IMR-90 (cell line): ENCODE results near the gene DHCR7. TPM values are rescaled to one million over a fixed set of nuclear protein-coding genes. Genes with fewer than 3 reads are reported as not detected.

ENCODE experiments used
- ATAC-seq: fragments of 200-7000 bp; cut with Tn5 transposase; 2 replicates; pipeline ENCODE4 v1.9.1; 2020; ENCODE audit warnings: low read depth, mild to moderate bottlenecking, moderate library complexity
- BruUV-seq: library from RNA; stranded (reverse); fragments of 400-500 nt; replicated peaks from 2 replicates; lab custom pipeline; 2021; lab: Mats Ljungman, UMichigan
- CTCF ChIA-PET: fragments of 300-600 bp; formaldehyde crosslinking; extraction: SDS; loops from one replicate; lab custom pipeline; 2021; ENCODE audit warnings: antibody characterized with exemption; lab: Yijun Ruan, JAX
- POLR2A ChIA-PET: fragments of 300-600 bp; sonication (Branson Sonifier 250); formaldehyde crosslinking; loops from one replicate; lab custom pipeline; 2022; ENCODE audit warnings: antibody characterized with exemption; ENCODE audit not compliant: unreplicated experiment; lab: Charles Lee
- DNase-seq: peaks from one replicate; pipeline ENCODE4 v3.0.0; 2013
- H2AFZ ChIP-seq: replicated peaks from 2 replicates; pipeline ENCODE3; 2013; ENCODE audit warnings: low read length, mild to moderate bottlenecking; ENCODE audit not compliant: poor library complexity
- H2AK5ac ChIP-seq: 2 replicates; pipeline ENCODE4 v1.6.1; 2013; ENCODE audit warnings: low read depth, low read length, inconsistent platforms
- H2AK9ac ChIP-seq: replicated peaks from 2 replicates; pipeline ENCODE3; 2013; ENCODE audit warnings: mild to moderate bottlenecking, low read depth, low read length, moderate library complexity; ENCODE audit not compliant: poor library complexity
- H2BK120ac ChIP-seq: 2 replicates; pipeline ENCODE4 v1.6.1; 2013; ENCODE audit warnings: low read depth, low read length, inconsistent platforms
- H2BK15ac ChIP-seq: 3 replicates; pipeline ENCODE4 v1.6.1; 2013; ENCODE audit warnings: low read depth, low read length, inconsistent platforms
- H2BK20ac ChIP-seq: 2 replicates; pipeline ENCODE4 v1.6.1; 2013; ENCODE audit warnings: low read depth, mild to moderate bottlenecking, inconsistent platforms, low read length, moderate library complexity
- H2BK5ac ChIP-seq: 2 replicates; pipeline ENCODE4 v1.6.1; 2013; ENCODE audit warnings: mild to moderate bottlenecking, low read depth, low read length, inconsistent platforms; ENCODE audit not compliant: poor library complexity, severe bottlenecking
- H3K14ac ChIP-seq: replicated peaks from 2 replicates; pipeline ENCODE4 v1.6.1; 2013; ENCODE audit warnings: low read depth, low read length, inconsistent platforms
- H3K18ac ChIP-seq: 2 replicates; pipeline ENCODE4 v1.6.1; 2013; ENCODE audit warnings: low read depth, low read length, control low read depth
- H3K23ac ChIP-seq: 2 replicates; pipeline ENCODE4 v1.6.1; 2013; ENCODE audit warnings: low read depth, low read length, inconsistent platforms
- H3K27ac ChIP-seq: 2 replicates; pipeline ENCODE4 v1.5.1; 2013; ENCODE audit warnings: mild to moderate bottlenecking, control low read depth, low read length; ENCODE audit not compliant: insufficient read depth
- H3K27me3 ChIP-seq: 2 replicates; pipeline ENCODE4 v1.6.1; 2013; ENCODE audit warnings: low read length; ENCODE audit not compliant: control insufficient read depth, insufficient read depth
- H3K36me3 ChIP-seq: 2 replicates; pipeline ENCODE4 v1.6.1; 2013; ENCODE audit warnings: low read length, mixed read lengths; ENCODE audit not compliant: control insufficient read depth, insufficient read depth
- H3K4ac ChIP-seq: 2 replicates; pipeline ENCODE4 v1.6.1; 2013; ENCODE audit warnings: low read depth, low read length, inconsistent platforms
- H3K4me1 ChIP-seq: 2 replicates; pipeline ENCODE4 v1.6.1; 2013; ENCODE audit warnings: low read length, mixed read lengths; ENCODE audit not compliant: control insufficient read depth, insufficient read depth
- H3K4me2 ChIP-seq: 2 replicates; pipeline ENCODE4 v1.6.1; 2013; ENCODE audit warnings: low read depth, mild to moderate bottlenecking, control low read depth, low read length, moderate library complexity
- H3K4me3 ChIP-seq: 2 replicates; pipeline ENCODE4 v1.5.1; 2013; ENCODE audit warnings: low read depth, mild to moderate bottlenecking, control low read depth, low read length, moderate library complexity; ENCODE audit not compliant: insufficient read depth
- H3K56ac ChIP-seq: 2 replicates; pipeline ENCODE4 v1.6.1; 2013; ENCODE audit warnings: low read length, inconsistent platforms; ENCODE audit not compliant: insufficient read depth; ENCODE audit errors: extremely low read depth
- H3K79me1 ChIP-seq, 2 experiments: 2 replicates each; pipeline ENCODE4 v1.6.1; 2013; ENCODE audit warnings: low read length in 2 of 2, inconsistent platforms in 1 of 2, low read depth in 1 of 2
- H3K9ac ChIP-seq: 2 replicates; pipeline ENCODE4 v1.6.1; 2013; ENCODE audit warnings: low read depth, low read length, control low read depth
- H3K9me1 ChIP-seq: 2 replicates; pipeline ENCODE4 v1.6.1; 2013; ENCODE audit warnings: low read length, inconsistent platforms; ENCODE audit not compliant: insufficient read depth
- H3K9me3 ChIP-seq: 2 replicates; pipeline ENCODE4 v1.6.1; 2013; ENCODE audit warnings: low read length; ENCODE audit not compliant: control insufficient read depth, insufficient read depth
- H4K20me1 ChIP-seq: 2 replicates; pipeline ENCODE4 v1.6.1; 2013; ENCODE audit warnings: low read length, inconsistent platforms; ENCODE audit not compliant: insufficient read depth
- H4K5ac ChIP-seq: 2 replicates; pipeline ENCODE4 v1.6.1; 2013; ENCODE audit warnings: mild to moderate bottlenecking, low read depth, low read length, control low read depth
- H4K8ac ChIP-seq, 2 experiments: 2 replicates each; pipeline ENCODE4 v1.6.1; 2013; ENCODE audit warnings: low read depth in 2 of 2, low read length in 2 of 2, control low read depth in 1 of 2, inconsistent platforms in 1 of 2
- H4K91ac ChIP-seq: 2 replicates; pipeline ENCODE4 v1.6.1; 2013; ENCODE audit warnings: low read depth, low read length, inconsistent platforms; ENCODE audit not compliant: insufficient read depth
- BHLHE40 ChIP-seq: fragments of 150-350 bp; IDR thresholded peaks from 2 replicates; pipeline ENCODE4 v1.6.1; 2016; ENCODE audit warnings: mild to moderate bottlenecking, low read depth, low read length
- CEBPB ChIP-seq: IDR thresholded peaks from 2 replicates; pipeline ENCODE4 v1.6.1; 2012; ENCODE audit warnings: low read depth, low read length, improper control_type of control experiment
- CHD1 ChIP-seq: IDR thresholded peaks from 2 replicates; pipeline ENCODE4 v1.6.1; 2012; ENCODE audit warnings: low read depth, low read length, improper control_type of control experiment
- FOS ChIP-seq: fragments of 150-350 bp; IDR thresholded peaks from 2 replicates; pipeline ENCODE4 v1.6.1; 2016; ENCODE audit warnings: low read depth, low read length
- MAFK ChIP-seq: IDR thresholded peaks from 2 replicates; pipeline ENCODE4 v1.6.1; 2012; ENCODE audit warnings: low read depth, low read length, improper control_type of control experiment
- MAZ ChIP-seq: IDR thresholded peaks from 2 replicates; pipeline ENCODE4 v1.6.1; 2012; ENCODE audit warnings: low read depth, mild to moderate bottlenecking, low read length, improper control_type of control experiment, moderate library complexity, borderline replicate concordance
- MXI1 ChIP-seq: IDR thresholded peaks from 2 replicates; pipeline ENCODE4 v1.6.1; 2012; ENCODE audit warnings: low read depth, mild to moderate bottlenecking, low read length, moderate library complexity, borderline replicate concordance
- NFE2L2 ChIP-seq: fragments of 150-350 bp; IDR thresholded peaks from 2 replicates; pipeline ENCODE4 v1.6.1; 2016; ENCODE audit warnings: low read depth, mild to moderate bottlenecking, low read length
- POLR2A ChIP-seq: IDR thresholded peaks from 2 replicates; pipeline ENCODE4 v1.6.1; 2012; ENCODE audit warnings: mild to moderate bottlenecking, low read depth, low read length
- RAD21 ChIP-seq: IDR thresholded peaks from 2 replicates; pipeline ENCODE4 v1.6.1; 2012; ENCODE audit warnings: low read length, improper control_type of control experiment
- RCOR1 ChIP-seq: IDR thresholded peaks from 2 replicates; pipeline ENCODE4 v1.6.1; 2012; ENCODE audit warnings: mild to moderate bottlenecking, low read length, improper control_type of control experiment; ENCODE audit not compliant: insufficient replicate concordance
- RFX5 ChIP-seq: IDR thresholded peaks from 2 replicates; pipeline ENCODE4 v1.8.0; 2012; ENCODE audit warnings: low read depth, mild to moderate bottlenecking, low read length, moderate library complexity
- SMC3 ChIP-seq: fragments of 150-350 bp; IDR thresholded peaks from 2 replicates; pipeline ENCODE4 v1.6.1; 2016; ENCODE audit warnings: low read depth, mild to moderate bottlenecking, antibody characterized with exemption, low read length, moderate library complexity
- WGBS, 2 experiments: methylation state at CpG; one replicate each; pipeline versions ENCODE4 v1.1.5 to v1.1.7; 2013; ENCODE audit warnings: missing lambda C conversion rate in 2 of 2; ENCODE audit not compliant: insufficient read length in 1 of 2; ENCODE audit errors: extremely low coverage in 2 of 2; 5-methylcytosine and 5-hydroxymethylcytosine counted together
- dilution Hi-C: fragments of 300-500 bp; cut with HindIII; formaldehyde crosslinking; loops from one replicate; pipeline ENCODE4 v1.14.3; 2018; ENCODE audit warnings: low sequenced_read_pairs; ENCODE audit not compliant: unreplicated experiment
- in situ Hi-C: fragments of 300-500 bp; cut with MboI; formaldehyde crosslinking; loops from 3 replicates; pipeline ENCODE4 v1.14.3; 2019; ENCODE audit warnings: low sequenced_read_pairs, inconsistent platforms, mixed read lengths
- intact Hi-C: fragments of 100-400 bp; cut with micrococcal nuclease; formaldehyde crosslinking; loops from 2 replicates; pipeline ENCODE4 v1.10.0; 2022
- polyA plus RNA-seq, 3 experiments: library from polyadenylated mRNA; depleted of rRNA; stranded (reverse); fragments of >200 nt; gene quantifications; 2 replicates each; pipeline ENCODE4 v1.2.3, GENCODE V29; 2012; ENCODE audit warnings: low replicate concordance in 1 of 3
- total RNA-seq: library from RNA; depleted of rRNA; stranded (reverse); fragments of >200 nt; gene quantifications from 2 replicates; pipeline ENCODE4 v1.2.3, GENCODE V29; 2012
- TF ChIP-seq, protein P1 (sequence below): fragments of 150-350 bp; IDR thresholded peaks from 2 replicates; pipeline ENCODE4 v1.6.1; 2017; ENCODE audit warnings: mild to moderate bottlenecking, antibody characterized with exemption, low read length, low read depth
- TF ChIP-seq, protein P2 (sequence below): conservative IDR thresholded peaks from 2 replicates; pipeline ENCODE4 v1.5.1; 2012; ENCODE audit warnings: mild to moderate bottlenecking, low read depth, low read length, improper control_type of control experiment
- TF ChIP-seq, protein P3 (sequence below): fragments of 150-350 bp; IDR thresholded peaks from 2 replicates; pipeline ENCODE4 v1.6.1; 2016; ENCODE audit warnings: low read depth, mild to moderate bottlenecking, low read length, moderate library complexity, borderline replicate concordance

DHCR7 gene
- total and polyA plus RNA-seq, 2 of the 4 experiments (the other 2 are of a cell fraction) = 22.0 to 43.3 TPM

DNA sequence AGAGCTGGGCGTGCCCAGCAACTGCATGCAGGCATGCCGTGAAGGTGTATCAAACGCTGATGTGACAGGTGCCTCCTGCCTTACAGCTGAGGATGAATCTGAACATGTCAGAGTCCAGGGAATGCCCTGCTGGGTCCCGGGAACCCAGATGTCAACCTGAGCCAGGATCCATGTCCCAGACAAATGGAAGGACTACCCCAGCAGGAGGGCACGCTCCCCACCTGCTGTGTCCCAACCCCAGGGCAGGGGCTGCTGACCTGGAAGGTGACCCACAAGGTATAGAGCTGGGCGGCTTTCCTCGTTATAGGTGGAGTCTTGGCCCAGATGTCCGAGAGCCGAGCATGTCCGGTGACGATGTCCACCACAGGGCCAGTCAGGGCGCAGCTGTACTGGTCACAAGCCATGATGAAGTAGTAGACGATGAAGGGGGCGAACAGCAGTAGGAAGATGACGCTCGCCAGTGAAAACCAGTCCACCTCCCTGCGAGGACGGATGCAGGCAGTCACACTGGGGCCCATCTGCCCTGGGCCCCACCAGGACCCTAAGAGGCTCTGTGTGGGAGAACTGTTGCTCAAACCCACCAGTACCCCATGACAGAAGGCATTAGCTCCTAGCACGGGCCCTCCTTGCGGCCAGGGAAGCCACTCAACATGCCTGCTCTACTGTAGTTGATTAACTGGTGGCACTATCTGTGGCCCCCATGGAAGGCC is 4.3 kb downstream of the DHCR7 start:
- no peak for ATAC-seq
- H3K9me3 ChIP-seq = no peaks in the 10 kb centered on the region
- H3K9ac ChIP-seq = no peak overlapping the region
- no peak overlapping the region for H3K18ac ChIP-seq
- H3K4me1 ChIP-seq = peaks cover 4% of the 10 kb centered on the region; the same call in 1 of the 2 replicates
- no peak overlapping the region for H4K91ac ChIP-seq
- in situ Hi-C loops (no loop called here), dilution Hi-C loops (no loop called here), intact Hi-C loops (no loop called here)
- 0 out of 2 replicates have a peak, but pooled peaks cover 4% of the 10 kb centered on the region for H3K9me1 ChIP-seq
- H3K56ac ChIP-seq = no peak overlapping the region
- BruUV-seq = no TSS peak
- no peak overlapping the region for H3K4me2 ChIP-seq
- H2AK9ac ChIP-seq = no peak overlapping the region
- ChIA-PET CTCF (no interaction called here), POLR2A (no interaction called here)
- H2AFZ ChIP-seq = no peak overlapping the region
- DNase-seq = no peak
- H3K23ac ChIP-seq = no peak overlapping the region
- H4K8ac ChIP-seq = no peak overlapping the region
- H3K4ac ChIP-seq = no peak overlapping the region
- H3K4me3 ChIP-seq = no peak overlapping the region
- WGBS, 2 experiments = 98% methylated on average over 10 of the region's 20 CpGs; no CpG with 5 or more reads in 1 of the 2 experiments
- no peak overlapping the region for H2BK5ac ChIP-seq
- H2BK15ac ChIP-seq = no peak overlapping the region
- peaks cover 2 to 5% of the 10 kb centered on the region in 2 experiments; a peak in 3 of 4 replicates for H3K79me1 ChIP-seq
- TF ChIP-seq CEBPB (no peak), BHLHE40 (no peak), FOS (no peak), POLR2A (no peak), RAD21 (no peak), CHD1 (no peak), RFX5 (no peak), MAZ (no peak), MAFK (no peak), RCOR1 (no peak), SMC3 (no peak), MXI1 (no peak), NFE2L2 (no peak)
- TF ChIP-seq, protein P1, sequence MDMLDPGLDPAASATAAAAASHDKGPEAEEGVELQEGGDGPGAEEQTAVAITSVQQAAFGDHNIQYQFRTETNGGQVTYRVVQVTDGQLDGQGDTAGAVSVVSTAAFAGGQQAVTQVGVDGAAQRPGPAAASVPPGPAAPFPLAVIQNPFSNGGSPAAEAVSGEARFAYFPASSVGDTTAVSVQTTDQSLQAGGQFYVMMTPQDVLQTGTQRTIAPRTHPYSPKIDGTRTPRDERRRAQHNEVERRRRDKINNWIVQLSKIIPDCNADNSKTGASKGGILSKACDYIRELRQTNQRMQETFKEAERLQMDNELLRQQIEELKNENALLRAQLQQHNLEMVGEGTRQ = no peak
- TF ChIP-seq, protein P2, sequence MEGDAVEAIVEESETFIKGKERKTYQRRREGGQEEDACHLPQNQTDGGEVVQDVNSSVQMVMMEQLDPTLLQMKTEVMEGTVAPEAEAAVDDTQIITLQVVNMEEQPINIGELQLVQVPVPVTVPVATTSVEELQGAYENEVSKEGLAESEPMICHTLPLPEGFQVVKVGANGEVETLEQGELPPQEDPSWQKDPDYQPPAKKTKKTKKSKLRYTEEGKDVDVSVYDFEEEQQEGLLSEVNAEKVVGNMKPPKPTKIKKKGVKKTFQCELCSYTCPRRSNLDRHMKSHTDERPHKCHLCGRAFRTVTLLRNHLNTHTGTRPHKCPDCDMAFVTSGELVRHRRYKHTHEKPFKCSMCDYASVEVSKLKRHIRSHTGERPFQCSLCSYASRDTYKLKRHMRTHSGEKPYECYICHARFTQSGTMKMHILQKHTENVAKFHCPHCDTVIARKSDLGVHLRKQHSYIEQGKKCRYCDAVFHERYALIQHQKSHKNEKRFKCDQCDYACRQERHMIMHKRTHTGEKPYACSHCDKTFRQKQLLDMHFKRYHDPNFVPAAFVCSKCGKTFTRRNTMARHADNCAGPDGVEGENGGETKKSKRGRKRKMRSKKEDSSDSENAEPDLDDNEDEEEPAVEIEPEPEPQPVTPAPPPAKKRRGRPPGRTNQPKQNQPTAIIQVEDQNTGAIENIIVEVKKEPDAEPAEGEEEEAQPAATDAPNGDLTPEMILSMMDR = no peak
- TF ChIP-seq, protein P3, sequence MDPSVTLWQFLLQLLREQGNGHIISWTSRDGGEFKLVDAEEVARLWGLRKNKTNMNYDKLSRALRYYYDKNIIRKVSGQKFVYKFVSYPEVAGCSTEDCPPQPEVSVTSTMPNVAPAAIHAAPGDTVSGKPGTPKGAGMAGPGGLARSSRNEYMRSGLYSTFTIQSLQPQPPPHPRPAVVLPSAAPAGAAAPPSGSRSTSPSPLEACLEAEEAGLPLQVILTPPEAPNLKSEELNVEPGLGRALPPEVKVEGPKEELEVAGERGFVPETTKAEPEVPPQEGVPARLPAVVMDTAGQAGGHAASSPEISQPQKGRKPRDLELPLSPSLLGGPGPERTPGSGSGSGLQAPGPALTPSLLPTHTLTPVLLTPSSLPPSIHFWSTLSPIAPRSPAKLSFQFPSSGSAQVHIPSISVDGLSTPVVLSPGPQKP = no peak
- H2BK120ac ChIP-seq = no peak overlapping the region
- H2AK5ac ChIP-seq = no peak overlapping the region
- peaks cover 21% of the 10 kb centered on the region for H3K36me3 ChIP-seq
- no peak overlapping the region for H3K27ac ChIP-seq
- no peak overlapping the region for H3K14ac ChIP-seq
- H4K20me1 ChIP-seq = no peaks in the 10 kb centered on the region
- H2BK20ac ChIP-seq = no peak overlapping the region
- H3K27me3 ChIP-seq = no peaks in the 10 kb centered on the region
- H4K5ac ChIP-seq = no peak overlapping the region
